HepG2 (cell line): Measurements from ENCODE around the gene NOC4L. TPM values are rescaled to one million over a fixed set of nuclear protein-coding genes. Genes with fewer than 3 reads are reported as not detected.

Experiments used
- ATAC-seq: fragments of 200-7000 bp; cut with Tn5 transposase; 3 replicates; pipeline ENCODE4 v1.9.1; 2020; ENCODE audit warnings: mild to moderate bottlenecking, moderate library complexity
- BruUV-seq: library from RNA; stranded (reverse); fragments of 400-500 nt; replicated peaks from 2 replicates; lab custom pipeline; 2021; lab: Mats Ljungman, UMichigan
- CTCF ChIA-PET: fragments of 300-600 bp; formaldehyde crosslinking; extraction: SDS; loops from one replicate; lab custom pipeline; 2021; ENCODE audit warnings: low total read pairs, inconsistent platforms, low intra/inter-chr PET ratio; lab: Yijun Ruan, JAX
- POLR2A ChIA-PET: fragments of 350-600 bp; sonication (Branson Sonifier 250); formaldehyde crosslinking; loops from one replicate; lab custom pipeline; 2020; ENCODE audit warnings: antibody characterized with exemption, inconsistent platforms; lab: Yijun Ruan, JAX
- DNase-seq: peaks from one replicate; pipeline ENCODE4 v3.0.0-alpha.2; 2015; ENCODE audit warnings: low spot score
- FAIRE-seq: peaks from 3 replicates; lab custom pipeline; 2011; peaks lifted over from hg19 to GRCh38; lab: Jason Lieb, UNC
- H2AFZ ChIP-seq: one replicate; pipeline ENCODE4 v1.6.1; 2011; ENCODE audit warnings: low read length, inconsistent platforms
- H3K27ac ChIP-seq: fragments of 300-600 bp; 3 replicates; pipeline ENCODE4 v1.8.0; 2011; ENCODE audit warnings: mixed run types, mild to moderate bottlenecking, mixed read lengths, low read length, inconsistent platforms; ENCODE audit not compliant: insufficient read depth; ENCODE audit errors: extremely low read length
- H3K27me3 ChIP-seq, 2 experiments: fragments of 200-600 bp in 1 of 2; 2 replicates in 1 of 2; 3 replicates in 1 of 2; pipeline versions ENCODE4 v1.6.0 to v1.8.0; 2011; ENCODE audit warnings: low read length in 2 of 2, mild to moderate bottlenecking in 2 of 2, moderate library complexity in 2 of 2, inconsistent platforms in 1 of 2; ENCODE audit not compliant: insufficient read depth in 2 of 2, control insufficient read depth in 1 of 2
- H3K36me3 ChIP-seq, 2 experiments: fragments of 200-600 bp in 1 of 2; replicated peaks in 1 of 2; 2 replicates in 1 of 2; 3 replicates in 1 of 2; pipeline versions ENCODE4 v1.5.1 to v1.8.0; 2011; ENCODE audit warnings: low read length in 2 of 2, inconsistent platforms in 1 of 2; ENCODE audit not compliant: insufficient read depth in 2 of 2, control insufficient read depth in 1 of 2
- H3K4me1 ChIP-seq: 2 replicates; pipeline ENCODE4 v1.5.1; 2012; ENCODE audit warnings: low read length, inconsistent platforms; ENCODE audit not compliant: insufficient read depth
- H3K4me2 ChIP-seq: 2 replicates; pipeline ENCODE4 v1.6.0; 2011; ENCODE audit warnings: low read depth, low read length, inconsistent platforms
- H3K4me3 ChIP-seq, 3 experiments: fragments of 200-600 bp in 1 of 3; sonication (generic), shearing (Covaris generic) in 1 of 3; replicated peaks in 1 of 3; 2 replicates each; pipeline ENCODE4 v1.5.1; 2011 to 2016; ENCODE audit warnings: low read length in 3 of 3, inconsistent platforms in 2 of 3, low read depth in 2 of 3, mild to moderate bottlenecking in 2 of 3, control low read depth in 1 of 3, mixed read lengths in 1 of 3; ENCODE audit not compliant: insufficient read depth in 1 of 3
- H3K79me2 ChIP-seq: one replicate; pipeline ENCODE4 v1.6.1; 2011; ENCODE audit warnings: low read length, inconsistent platforms; ENCODE audit not compliant: insufficient read depth
- H3K9ac ChIP-seq: 2 replicates; pipeline ENCODE4 v1.6.0; 2011; ENCODE audit warnings: mild to moderate bottlenecking, low read depth, low read length, inconsistent platforms; ENCODE audit not compliant: insufficient read depth
- H3K9me3 ChIP-seq: 2 replicates; pipeline ENCODE4 v1.5.1; 2012; ENCODE audit warnings: mild to moderate bottlenecking, low read length
- H4K20me1 ChIP-seq: 2 replicates; pipeline ENCODE4 v1.6.0; 2011; ENCODE audit warnings: inconsistent platforms, mild to moderate bottlenecking, low read length, moderate library complexity; ENCODE audit not compliant: insufficient read depth
- ARNT ChIP-seq: fragments of 450-650 bp; IDR thresholded peaks from 2 replicates; pipeline ENCODE4 v1.6.1; 2017
- ERF ChIP-seq: IDR thresholded peaks from 2 replicates; pipeline ENCODE4 v1.6.1; 2018; ENCODE audit warnings: missing biosample characterization, missing genetic modification reagents
- FIP1L1 ChIP-seq: fragments of 200-400 bp; formaldehyde crosslinking; IDR thresholded peaks from 2 replicates; pipeline ENCODE4 v1.6.1; 2018; ENCODE audit warnings: low read depth, mild to moderate bottlenecking, low read length, moderate library complexity, borderline replicate concordance; ENCODE audit not compliant: insufficient read depth
- FOSL1 ChIP-seq: sonication (generic); formaldehyde crosslinking; IDR thresholded peaks from 2 replicates; pipeline ENCODE4 v1.9.0; 2021; ENCODE audit warnings: missing genetic modification reagents, borderline replicate concordance
- GATAD2A ChIP-seq: IDR thresholded peaks from 2 replicates; pipeline ENCODE4 v1.6.1; 2016
- KDM3A ChIP-seq: IDR thresholded peaks from 2 replicates; pipeline ENCODE4 v1.6.1; 2018; ENCODE audit warnings: low read depth, missing compliant biosample characterization
- MIXL1 ChIP-seq: IDR thresholded peaks from 2 replicates; pipeline ENCODE4 v1.6.1; 2016
- NR2F1 ChIP-seq, 2 experiments: fragments of 450-650 bp in 1 of 2; formaldehyde crosslinking in 1 of 2; IDR thresholded peaks; 2 replicates each; pipeline versions ENCODE4 v1.5.0 to v1.6.1; 2016 to 2020; ENCODE audit warnings: mild to moderate bottlenecking in 1 of 2, missing compliant biosample characterization in 1 of 2, missing genetic modification reagents in 1 of 2, moderate library complexity in 1 of 2
- PHB2 ChIP-seq: fragments of 450-650 bp; IDR thresholded peaks from 2 replicates; pipeline ENCODE4 v1.6.1; 2018; ENCODE audit not compliant: partially characterized antibody
- RFX5 ChIP-seq: IDR thresholded peaks from 2 replicates; pipeline ENCODE4 v1.6.1; 2011; ENCODE audit warnings: low read depth, low read length, improper control_type of control experiment
- ZC3H4 ChIP-seq: sonication (generic); formaldehyde crosslinking; IDR thresholded peaks from 2 replicates; pipeline ENCODE4 v1.4.0; 2020; ENCODE audit warnings: missing genetic modification reagents, borderline replicate concordance
- ZFYVE20 ChIP-seq: sonication (generic); formaldehyde crosslinking; IDR thresholded peaks from 2 replicates; pipeline ENCODE4 v1.8.0; 2023; ENCODE audit warnings: low read depth, mild to moderate bottlenecking, moderate library complexity, missing genetic modification reagents, borderline replicate concordance
- ZNF230 ChIP-seq: sonication (generic); formaldehyde crosslinking; IDR thresholded peaks from 2 replicates; pipeline ENCODE4 v1.4.0; 2020; ENCODE audit warnings: mild to moderate bottlenecking, missing genetic modification reagents
- ZNF510 ChIP-seq: sonication (generic); formaldehyde crosslinking; IDR thresholded peaks from 2 replicates; pipeline ENCODE4 v1.4.0; 2020; ENCODE audit warnings: low read depth, mild to moderate bottlenecking, missing genetic modification reagents
- ZNF709 ChIP-seq: sonication (generic); formaldehyde crosslinking; IDR thresholded peaks from 2 replicates; pipeline ENCODE4 v1.5.0; 2020; ENCODE audit warnings: mild to moderate bottlenecking, missing genetic modification reagents
- ZNF749 ChIP-seq: sonication (generic); formaldehyde crosslinking; IDR thresholded peaks from 2 replicates; pipeline ENCODE4 v1.8.0; 2022; ENCODE audit warnings: mild to moderate bottlenecking, missing genetic modification reagents, moderate library complexity, borderline replicate concordance
- ZNF761 ChIP-seq: sonication (generic); formaldehyde crosslinking; conservative IDR thresholded peaks from 2 replicates; pipeline ENCODE4 v1.4.0; 2020; ENCODE audit warnings: mild to moderate bottlenecking, missing genetic modification reagents
- ZNF839 ChIP-seq: sonication (generic); formaldehyde crosslinking; IDR thresholded peaks from 2 replicates; pipeline ENCODE4 v1.4.0; 2020; ENCODE audit warnings: missing genetic modification reagents, mild to moderate bottlenecking, borderline replicate concordance
- WGBS: methylation state at CpG from one replicate; pipeline ENCODE4 v1.1.6; 2017; ENCODE audit warnings: low lambda C conversion rate; 5-methylcytosine and 5-hydroxymethylcytosine counted together
- in situ Hi-C: cut with HindIII; loops from 2 replicates; pipeline ENCODE4 v1.10.0; 2017; ENCODE audit warnings: low pct_unique_long_range_greater_than_20kb; ENCODE audit not compliant: extremely low pct_ligation_motif_present
- intact Hi-C: fragments of 100-400 bp; cut with micrococcal nuclease; formaldehyde crosslinking; loops from one replicate; pipeline ENCODE4 v1.10.0; 2022; ENCODE audit not compliant: unreplicated experiment
- polyA plus RNA-seq, 8 experiments: library from polyadenylated mRNA; depleted of rRNA in 3 of 8; stranded (reverse) in 7 of 8; unstranded in 1 of 8; fragments of >200 nt; fragmentation: Illumina TruSeq in 4 of 8; extraction: Trizol in 4 of 8; gene quantifications; 2 replicates each; pipeline versions ENCODE4 v1.2.1 to v1.2.3, GENCODE V29; 2011 to 2016; ENCODE audit warnings: low read depth in 4 of 8, missing spikeins in 1 of 8, mixed read lengths in 1 of 8; ENCODE audit not compliant: insufficient read depth in 1 of 8
- total RNA-seq, 5 experiments: library from RNA; depleted of rRNA; stranded (reverse); fragments of >200 nt; fragmentation: Illumina TruSeq; extraction: Trizol; gene quantifications; 2 replicates each; pipeline ENCODE4 v1.2.3, GENCODE V29; 2016; ENCODE audit warnings: low read depth in 1 of 5
- TF ChIP-seq, protein P1 (sequence below): sonication (generic); formaldehyde crosslinking; IDR thresholded peaks from 2 replicates; pipeline ENCODE4 v1.4.0; 2020; ENCODE audit warnings: mild to moderate bottlenecking, missing genetic modification reagents
- TF ChIP-seq, protein P2 (sequence below): sonication (generic); formaldehyde crosslinking; IDR thresholded peaks from 2 replicates; pipeline ENCODE4 v1.5.0; 2020; ENCODE audit warnings: missing genetic modification reagents

The NOC4L gene
- total and polyA plus RNA-seq, 2 of the 13 experiments (the other 11 are each of a cell fraction or from before 2014, with no cell fraction given): 4.3 to 14.6 TPM

DNA sequence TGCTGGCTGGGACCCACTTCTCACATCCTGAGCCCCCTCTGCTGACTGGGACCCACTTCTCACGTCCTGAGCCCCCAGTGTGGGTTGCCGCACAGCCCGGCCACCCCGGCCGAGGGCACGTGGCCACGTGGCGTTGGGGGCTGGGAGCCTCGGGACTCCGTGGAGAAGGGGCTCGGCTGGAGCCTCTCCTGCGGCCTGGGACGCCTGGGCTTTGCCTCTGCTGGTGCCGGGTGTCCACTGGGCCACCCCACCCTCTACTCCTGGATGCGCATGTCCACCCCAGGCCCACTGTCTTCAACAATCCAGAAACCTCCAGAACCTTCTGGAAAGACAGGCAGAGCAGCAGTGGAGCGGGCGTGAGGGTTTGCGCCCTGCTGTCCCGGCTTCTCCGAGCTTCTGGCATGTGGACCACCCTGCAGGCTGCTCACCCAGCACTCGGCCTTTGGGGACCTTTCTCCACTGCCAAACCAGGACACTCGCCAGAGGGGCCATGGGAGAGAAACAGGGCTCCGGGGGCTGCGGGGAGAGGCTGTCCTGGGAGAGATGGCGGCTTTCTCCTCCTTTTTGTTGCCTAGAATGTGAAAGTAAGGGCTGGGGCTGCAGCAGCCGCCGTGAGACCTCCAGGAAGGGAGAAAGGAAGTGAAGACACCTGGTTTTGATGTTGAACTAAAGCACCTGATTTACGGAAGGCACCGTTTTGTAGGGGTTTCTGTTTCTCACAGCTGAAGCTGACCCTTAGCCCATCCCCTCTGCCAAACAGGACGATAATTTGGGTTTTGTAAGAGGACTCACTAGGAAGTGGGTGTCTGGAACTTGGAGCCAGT is 30.0 kb downstream of the NOC4L start:
- DNase-seq (no peak), ATAC-seq (no peak), FAIRE-seq (no peak)
- WGBS: 16% methylated on average over 19 of the region's 30 CpGs
- Histone ChIP-seq H3K79me2 (no peaks in the 10 kb centered on the region), H3K9me3 (no peaks in the 10 kb centered on the region), H2AFZ (no peak overlapping the region), H3K4me3 (no peak overlapping the region), H3K4me1 (no peaks in the 10 kb centered on the region), H4K20me1 (peaks cover 4% of the 10 kb centered on the region; the same call in 1 of the 2 replicates), H3K9ac (no peak overlapping the region), H3K4me2 (no peak overlapping the region), H3K27me3 (peaks cover 28 to 89% of the 10 kb centered on the region in 2 experiments), H3K36me3 (no peaks in the 10 kb centered on the region), H3K27ac (no peak overlapping the region)
- no TSS peak for BruUV-seq
- ChIA-PET POLR2A (no interaction called here), CTCF (no interaction called here)
- intact Hi-C loops (no loop called here), in situ Hi-C loops (no loop called here)
- TF ChIP-seq MIXL1 (CRISPR knock-in tag) (no peak), ZNF761 (no peak), ZFYVE20 (CRISPR knock-in tag) (no peak), ZNF510 (CRISPR knock-in tag) (no peak), RFX5 (no peak), ZNF749 (CRISPR knock-in tag) (no peak), NR2F1 (CRISPR knock-in tag; IDR thresholded peaks at IDR 0.05) (no peak), FOSL1 (CRISPR knock-in tag) (no peak), ZNF230 (CRISPR knock-in tag) (no peak), ZNF709 (CRISPR knock-in tag) (no peak), PHB2 (no peak), GATAD2A (CRISPR knock-in tag) (no peak), ARNT (no peak), KDM3A (CRISPR knock-in tag) (no peak), ERF (CRISPR knock-in tag) (no peak), FIP1L1 (no peak), ZNF839 (CRISPR knock-in tag) (no peak), ZC3H4 (no peak)
- TF ChIP-seq, protein P1, sequence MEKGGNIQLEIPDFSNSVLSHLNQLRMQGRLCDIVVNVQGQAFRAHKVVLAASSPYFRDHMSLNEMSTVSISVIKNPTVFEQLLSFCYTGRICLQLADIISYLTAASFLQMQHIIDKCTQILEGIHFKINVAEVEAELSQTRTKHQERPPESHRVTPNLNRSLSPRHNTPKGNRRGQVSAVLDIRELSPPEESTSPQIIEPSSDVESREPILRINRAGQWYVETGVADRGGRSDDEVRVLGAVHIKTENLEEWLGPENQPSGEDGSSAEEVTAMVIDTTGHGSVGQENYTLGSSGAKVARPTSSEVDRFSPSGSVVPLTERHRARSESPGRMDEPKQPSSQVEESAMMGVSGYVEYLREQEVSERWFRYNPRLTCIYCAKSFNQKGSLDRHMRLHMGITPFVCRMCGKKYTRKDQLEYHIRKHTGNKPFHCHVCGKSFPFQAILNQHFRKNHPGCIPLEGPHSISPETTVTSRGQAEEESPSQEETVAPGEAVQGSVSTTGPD (CRISPR knock-in tag): no peak
- TF ChIP-seq, protein P2, sequence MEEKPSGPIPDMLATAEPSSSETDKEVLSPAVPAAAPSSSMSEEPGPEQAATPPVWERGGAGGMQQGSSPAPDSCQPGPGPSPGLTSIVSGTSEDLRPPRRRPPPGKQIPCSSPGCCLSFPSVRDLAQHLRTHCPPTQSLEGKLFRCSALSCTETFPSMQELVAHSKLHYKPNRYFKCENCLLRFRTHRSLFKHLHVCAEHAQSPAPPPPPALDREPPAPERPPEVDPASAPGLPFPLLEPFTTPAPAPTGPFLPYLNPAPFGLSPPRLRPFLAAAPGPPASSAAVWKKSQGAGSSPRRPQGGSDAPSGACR (CRISPR knock-in tag): no peak
